NCI-H1092 treated with DMSO at 0.1 percent for 48 hours (cell line): ENCODE measurements around the gene TNP2.

Experiments used
- DNase-seq: peaks from one replicate; lab custom pipeline; 2025; lab: John Stamatoyannopoulos, UW

The TNP2 gene

DNA sequence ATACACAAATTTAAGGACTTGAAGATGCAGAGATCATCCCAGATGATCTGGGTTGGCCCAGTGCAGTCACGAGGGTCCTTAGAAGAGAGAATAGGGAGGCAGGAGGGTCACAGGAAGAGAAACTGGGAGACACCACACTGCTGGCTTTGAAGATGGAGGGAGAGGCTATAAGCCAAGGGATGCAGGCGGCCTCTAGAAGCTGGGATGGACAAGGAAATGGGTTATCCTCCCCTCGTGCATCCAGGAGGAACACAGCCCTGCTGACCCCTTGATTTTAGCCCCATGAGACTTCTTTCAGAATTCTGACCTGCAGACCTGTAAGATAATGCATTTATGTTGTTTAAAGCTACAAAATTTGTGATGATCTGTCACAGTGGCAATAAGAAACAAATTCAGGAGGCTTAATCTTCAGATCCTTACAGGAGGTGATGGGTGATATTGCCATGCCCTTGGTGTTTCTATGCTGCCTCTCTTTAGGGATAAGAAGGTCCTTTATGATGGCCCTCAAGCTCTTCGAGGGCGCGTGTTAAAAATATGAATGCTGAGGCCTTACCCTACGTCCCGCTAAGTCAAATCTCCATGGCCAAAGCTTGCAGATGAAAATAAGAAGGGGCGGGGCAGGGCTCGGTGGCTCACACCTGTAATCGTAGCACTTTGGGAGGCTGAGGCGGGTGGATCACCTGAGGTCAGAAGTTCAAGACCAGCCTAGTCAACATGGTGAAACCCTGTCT lies 8.6 kb upstream of the TNP2 start:
- no peak for DNase-seq

DNA sequence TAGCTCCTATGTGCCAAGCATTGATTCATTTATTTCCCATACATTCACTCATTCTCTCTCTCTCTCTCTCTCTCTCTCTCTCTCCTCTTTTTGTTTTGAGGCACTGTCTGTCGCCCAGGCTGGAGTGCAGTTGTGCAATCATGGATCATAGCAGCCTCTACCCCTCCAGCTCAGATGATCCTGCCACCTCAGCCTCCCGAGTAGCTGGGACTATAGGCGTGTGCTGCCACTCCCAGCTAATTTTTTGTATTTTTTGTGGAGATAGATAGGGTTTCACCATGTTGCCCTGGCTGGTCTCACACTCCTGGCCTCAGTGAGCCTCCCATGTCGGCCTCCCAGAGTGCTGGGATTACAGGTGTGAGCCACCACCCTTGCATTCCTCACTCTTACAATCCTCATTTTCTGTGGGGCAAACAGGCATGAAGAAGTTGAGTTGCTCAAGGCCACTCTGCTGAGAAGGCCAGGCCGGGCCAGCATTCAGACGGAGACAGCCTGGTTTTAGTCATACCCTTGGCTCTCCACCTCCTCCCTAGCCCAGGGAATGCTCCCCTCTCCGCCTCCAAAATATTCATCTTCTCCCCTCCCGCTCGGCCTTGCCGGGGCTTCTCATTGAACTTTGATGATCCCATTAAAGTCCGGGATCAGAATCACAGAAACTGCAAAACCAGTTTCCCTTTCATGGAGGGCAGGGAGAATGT lies 7.9 kb upstream of the TNP2 start:
- DNase-seq, result no peak

DNA sequence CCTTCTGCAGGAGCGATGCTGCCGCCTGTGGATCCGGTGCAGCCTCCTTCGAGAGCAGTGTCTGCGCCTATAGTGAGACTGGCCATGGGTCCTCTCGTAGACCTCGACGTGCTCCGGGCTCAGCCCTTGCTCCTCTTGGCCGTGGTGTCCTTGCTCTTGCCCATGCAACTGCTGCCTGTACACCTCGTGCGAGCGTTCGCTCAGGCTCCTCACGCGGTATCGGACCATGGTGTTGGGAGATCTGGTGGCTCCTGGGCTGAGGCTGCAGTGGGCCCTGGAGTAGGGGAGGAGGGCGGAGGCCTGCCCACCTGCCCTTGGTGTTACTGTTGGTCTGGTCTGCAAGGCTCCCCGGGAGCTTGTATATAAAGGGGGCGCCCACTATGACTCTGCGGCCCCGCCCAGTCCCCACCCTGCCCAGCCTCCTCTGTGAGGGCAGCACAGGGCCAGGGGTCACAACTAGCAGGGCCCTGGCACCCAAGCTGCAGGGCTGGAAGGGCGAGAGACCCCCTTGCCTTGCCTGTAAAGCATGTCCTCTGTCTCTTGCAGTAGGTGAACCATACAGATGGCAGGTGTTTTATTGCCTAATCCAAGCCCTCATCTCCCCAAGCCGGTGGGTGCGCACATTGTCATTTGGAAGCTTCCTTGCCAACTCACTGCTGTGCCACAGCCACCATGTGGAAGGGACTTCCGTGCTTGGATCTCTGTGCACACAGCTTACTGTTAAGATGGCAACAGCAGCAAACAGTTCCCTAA lies 7.2 kb upstream of the TNP2 start, which contains the start of gene PRM2:
TSS of gene PRM2 (minus strand) at position 338 of the 753 bp plus-strand sequence. CDS start at position 228, 110 bp downstream.
- DNase-seq, result no peak

DNA sequence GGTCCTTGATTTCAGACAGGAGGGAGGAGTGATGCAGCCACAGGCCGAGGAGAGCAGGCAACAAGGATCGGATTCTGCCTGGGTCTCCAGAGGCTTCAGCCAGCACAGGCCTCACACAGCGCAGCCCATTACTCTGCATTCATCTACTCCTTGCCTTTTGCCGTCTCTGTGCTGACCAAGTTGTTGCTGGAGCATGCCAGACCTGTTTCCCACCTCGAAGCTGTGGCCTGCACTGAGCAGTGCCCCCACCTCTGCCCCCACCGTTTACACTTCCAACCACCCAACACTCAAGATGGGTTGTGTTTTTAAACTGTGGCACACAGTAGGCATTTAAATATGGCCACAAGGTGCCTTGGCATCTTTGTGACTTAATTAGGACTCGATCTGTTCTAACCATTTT lies 5.8 kb upstream of the TNP2 start:
- no peak for DNase-seq

DNA sequence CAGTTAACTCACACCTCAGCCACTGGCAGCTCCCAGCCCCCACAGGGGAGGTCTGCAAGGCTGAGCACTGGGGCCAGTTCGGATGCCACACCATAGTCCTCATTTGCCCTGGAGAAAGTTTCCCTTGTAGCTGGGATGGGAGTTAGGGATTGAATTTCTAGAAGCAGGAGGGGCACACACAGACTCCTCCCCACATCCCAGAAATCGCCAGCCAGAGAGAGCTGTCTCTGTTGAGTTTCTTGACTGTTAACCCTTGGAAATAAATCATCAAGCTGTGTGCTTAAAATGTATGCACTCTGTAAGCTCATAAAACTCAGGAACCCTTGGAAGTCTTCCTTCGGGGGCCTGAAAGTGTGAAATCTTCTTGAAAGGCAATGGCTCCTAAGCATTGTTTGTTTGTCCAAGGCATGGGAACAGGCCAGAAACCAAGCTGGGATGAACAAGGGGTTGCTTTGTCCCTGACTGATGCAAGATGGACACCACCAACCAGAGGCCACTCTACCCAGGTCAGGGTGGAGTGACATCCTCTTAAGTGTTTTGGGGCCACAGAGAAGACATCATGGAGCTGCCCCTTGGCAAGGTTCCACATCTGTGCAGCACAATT lies 4.7 kb upstream of the TNP2 start:
- DNase-seq, result no peak

DNA sequence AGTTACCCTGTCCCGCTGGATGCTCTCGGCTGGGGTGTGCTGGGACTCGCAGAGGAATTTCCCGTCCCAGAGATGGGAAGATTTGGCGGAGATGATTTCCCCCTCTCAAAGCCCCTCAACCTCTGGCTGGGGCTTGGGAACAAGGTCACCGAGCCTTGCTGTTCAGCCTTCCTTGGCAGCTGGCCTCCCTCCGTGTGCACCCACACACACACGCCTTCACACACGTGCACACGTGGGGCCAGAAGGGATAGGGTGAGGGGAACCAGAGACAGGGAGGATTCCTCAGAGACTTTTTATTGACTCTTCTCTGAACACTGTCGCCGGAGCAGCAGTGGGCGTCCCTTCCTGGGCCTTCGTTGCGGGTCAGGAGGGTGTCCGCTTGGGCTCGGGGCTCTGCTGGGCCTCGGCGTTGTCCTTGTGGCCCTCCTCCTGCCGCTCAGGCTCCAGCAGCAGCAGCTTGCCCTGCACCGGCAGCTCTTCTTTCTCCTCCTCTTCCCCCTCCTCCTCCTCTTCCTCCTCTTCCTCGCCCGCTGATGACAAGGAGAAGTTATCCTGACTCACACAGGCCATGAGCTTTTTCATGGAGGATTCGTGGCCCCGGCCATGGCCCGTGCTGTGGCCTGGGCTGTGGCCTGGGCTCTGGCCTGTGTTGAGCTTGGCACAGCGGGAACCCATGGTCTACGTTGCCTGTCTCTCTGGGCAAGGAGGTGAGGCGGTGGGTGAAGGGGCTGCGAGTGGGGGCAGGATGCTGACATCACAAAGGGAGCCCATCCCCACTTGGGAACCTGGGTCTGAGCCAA lies 4.0 kb upstream of the TNP2 start, which contains the start of gene PRM3:
TSS of gene PRM3 (minus strand) at position 709 of the 800 bp plus-strand sequence. CDS start at position 675, 34 bp downstream.
- no peak for DNase-seq

DNA sequence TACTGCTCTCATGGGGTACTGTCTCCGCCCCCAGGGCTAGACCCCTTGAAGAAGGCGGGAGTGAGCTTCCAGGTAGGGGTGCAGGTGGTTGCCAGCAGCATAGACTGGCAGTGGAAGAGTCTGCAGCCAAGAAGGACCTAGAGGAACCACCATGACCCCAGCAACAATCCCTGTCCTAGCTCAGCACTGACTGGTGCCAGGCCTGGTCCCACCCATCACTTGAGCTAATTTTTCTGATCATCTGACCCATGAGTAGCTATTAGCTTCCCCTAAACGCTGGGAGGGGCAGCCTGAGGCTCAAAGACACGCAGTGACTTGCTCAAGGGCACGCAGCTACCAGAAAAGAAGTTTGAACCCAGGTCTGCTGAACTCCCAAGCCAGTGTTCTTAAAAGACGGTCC lies 3.4 kb upstream of the TNP2 start:
- DNase-seq, result no peak

DNA sequence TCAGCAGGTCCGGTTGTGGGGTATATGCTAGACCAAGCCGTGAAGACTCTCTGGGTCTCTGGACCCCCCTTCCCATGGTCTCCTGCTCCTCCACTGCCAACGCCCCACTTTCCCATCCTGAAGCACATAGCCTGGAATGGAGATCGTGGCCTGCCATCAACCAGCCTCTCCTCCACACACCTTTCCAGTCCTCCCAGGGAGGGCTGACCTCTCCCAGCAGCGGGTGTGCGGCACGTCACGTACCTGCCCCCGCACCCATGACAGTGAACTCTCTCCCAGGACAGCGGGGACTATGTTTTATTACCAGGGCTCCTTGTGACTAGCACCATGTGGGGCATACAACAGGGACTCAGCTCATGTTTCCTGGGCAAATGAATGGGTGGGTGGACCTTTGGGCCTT lies 2.5 kb upstream of the TNP2 start:
- no peak for DNase-seq

DNA sequence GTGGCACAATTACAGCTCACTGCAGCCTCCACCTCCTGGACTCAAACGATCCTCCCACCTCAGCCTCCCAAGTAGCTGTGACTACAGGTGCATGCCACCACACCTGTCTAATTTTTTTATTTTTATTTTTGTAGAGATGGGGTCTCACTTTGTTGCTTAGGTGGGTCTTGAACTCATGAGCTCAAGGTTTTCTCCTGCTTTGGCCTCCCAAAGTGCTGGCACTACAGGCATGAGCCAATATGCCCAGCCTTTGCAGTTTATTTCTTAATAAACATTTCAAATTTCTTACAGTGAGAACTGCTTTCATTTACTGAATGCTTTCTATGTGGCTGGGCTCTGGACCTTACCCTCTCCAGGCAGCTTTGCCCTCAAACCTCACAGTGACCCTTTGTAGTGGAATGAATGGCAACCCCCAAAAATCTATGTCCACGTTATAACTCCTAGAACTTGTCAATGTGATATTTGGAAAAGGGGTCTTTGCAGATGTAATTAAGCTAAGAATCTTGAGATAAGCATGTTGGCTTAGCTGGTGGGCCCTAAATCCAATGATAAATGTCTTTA lies 1.6 kb upstream of the TNP2 start:
- no peak for DNase-seq

DNA sequence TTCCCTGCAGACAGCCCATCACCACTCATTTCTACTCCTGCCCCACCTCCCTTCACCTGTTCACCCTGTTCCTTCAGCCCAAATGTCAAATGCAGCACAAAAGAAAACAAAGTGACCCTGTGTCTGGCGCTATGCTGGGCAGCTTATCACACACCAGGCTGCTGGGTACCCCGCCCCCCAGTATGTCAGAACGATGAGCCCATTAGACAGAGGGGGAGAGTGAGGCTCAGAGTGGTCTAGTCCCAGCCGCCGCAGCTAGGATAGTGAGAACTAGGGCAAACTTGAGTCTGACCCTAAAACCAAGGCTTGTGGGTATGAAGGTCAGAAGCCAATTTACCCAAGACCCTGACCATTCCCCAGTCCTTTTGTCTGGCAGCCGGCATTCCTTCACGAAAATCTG lies 4.0 kb downstream of the TNP2 start:
- DNase-seq, result no peak

DNA sequence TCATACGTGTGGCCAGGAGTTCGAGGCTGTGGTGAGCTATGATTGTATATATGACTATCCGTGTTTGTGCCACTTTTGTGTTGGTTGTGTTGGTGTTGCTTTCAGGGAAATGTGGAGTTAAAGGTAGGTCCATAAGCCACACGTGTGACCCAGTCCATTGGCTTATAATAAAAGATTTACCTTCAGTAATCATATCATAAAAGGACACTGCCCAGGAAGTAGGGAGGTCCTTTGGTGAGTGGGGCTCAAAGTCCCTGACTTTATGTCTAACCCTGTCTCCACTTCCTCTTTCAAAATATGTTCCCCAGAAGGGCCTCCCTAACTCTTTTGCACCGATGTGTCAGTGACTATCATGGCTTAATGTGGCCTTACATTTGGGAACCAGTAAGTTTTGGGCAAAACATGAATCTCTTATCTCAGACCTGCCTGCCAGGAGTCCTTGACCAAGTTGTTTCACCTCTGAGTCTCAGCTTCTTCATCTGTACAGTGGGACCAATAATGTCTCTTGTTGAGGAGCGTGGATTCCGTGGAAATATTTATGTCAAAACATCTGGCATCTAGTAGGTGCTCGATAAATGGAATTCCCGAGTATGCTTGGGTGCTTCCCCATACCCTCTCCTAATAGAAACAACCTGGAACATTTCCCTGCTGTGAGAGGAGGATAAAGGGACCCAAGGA lies 4.8 kb downstream of the TNP2 start:
- DNase-seq, result no peak

DNA sequence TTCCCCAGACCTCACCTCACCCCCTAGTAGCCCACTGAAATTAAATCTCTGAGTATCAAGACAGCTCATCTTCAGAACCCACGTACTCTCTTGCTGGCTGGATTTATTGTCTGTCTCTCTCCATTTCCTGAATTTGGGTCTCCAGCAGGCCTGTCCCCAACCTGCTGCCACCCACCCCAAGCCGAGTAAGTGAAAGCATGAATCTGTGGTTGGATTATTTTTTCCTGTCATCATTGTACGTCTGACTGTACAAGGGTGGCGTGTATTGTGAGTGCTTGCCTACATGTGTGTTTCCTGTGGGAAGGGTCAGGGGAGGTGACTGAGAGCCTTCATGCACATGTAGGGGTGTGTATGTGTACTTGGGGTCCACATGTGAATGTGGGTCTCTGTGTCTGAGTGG lies 5.4 kb downstream of the TNP2 start:
- no peak for DNase-seq

DNA sequence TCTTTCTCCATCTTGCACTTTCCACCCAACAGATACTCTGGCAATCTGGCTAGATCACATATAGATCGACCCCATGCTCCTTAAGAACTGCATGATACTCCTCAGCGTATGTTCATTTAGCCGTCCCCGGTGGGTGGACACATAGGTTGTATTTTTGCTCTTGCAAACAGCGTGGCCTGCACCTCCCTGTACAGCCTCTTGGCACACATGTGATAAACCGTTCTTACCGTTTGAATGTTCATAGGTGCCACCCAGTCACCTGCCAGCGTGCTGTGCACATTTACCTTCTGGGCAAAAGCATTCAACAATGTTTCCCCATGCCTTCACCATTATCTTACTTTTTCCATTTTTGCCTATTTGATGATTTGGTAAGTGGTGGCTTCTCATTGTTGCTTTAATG lies 6.2 kb downstream of the TNP2 start:
- no peak for DNase-seq

DNA sequence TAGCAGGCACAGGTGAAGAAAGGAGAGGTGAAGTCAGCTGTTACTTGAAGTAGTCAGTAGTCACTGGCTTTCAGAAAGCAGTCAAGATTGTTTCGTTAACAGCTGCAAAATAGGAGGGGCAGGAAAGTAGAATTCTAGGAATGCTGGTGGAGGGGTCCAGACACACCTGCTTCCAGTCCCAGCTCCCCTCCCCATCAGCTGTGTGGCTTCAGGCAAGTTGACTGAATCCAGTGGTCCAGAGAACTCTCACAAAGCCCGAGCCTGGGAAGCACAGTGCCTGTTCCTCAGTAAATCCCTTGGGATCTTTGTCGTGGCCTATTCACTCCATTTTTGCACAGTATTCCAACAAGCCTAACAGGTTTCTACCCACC lies 8.5 kb downstream of the TNP2 start:
- no peak for DNase-seq

DNA sequence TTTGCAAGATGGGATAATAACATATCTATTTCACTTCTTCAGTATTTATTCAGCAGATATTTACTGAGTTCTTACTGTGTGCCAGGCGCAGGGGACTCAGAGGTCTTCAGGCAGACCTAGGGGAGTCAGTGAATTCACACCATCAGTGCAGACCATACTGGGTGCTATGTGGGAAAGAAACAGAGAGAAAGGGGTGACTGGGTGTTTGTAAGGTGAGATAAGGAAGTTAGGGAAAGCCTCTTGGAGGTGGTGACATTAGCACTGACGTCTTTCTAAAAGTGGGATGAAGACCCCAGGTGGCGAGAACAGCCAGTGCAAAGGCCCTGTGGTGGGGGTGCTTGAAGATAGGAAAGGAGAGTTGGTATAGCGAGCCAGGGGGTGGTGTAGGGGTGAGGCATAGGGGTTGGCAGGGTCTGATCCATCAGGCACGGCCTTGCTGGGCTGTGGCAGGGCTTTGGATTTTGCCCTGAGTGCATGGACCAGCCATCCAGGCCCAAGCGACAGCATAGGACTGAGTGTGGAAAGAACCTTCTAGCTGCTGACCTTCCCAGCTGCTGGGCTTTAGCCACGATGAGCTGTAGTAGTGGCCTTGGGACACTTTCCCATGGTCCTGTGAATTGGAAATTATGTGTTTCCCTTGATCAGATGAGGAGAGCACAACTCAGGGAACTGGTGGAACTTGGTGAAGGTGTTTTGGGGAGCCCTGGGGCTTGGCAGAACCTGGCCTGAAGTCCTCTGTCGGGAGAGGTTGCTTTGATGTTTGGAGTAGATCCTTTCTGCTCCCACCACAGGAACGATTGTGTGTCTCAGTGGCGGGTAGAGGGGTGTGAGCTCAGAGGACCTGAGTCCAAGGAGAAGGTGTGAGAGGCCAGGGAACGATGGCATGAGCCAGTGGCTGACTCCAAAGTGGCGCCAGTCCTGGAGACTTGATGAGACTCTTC lies 9.2 kb downstream of the TNP2 start:
- no peak for DNase-seq

DNA sequence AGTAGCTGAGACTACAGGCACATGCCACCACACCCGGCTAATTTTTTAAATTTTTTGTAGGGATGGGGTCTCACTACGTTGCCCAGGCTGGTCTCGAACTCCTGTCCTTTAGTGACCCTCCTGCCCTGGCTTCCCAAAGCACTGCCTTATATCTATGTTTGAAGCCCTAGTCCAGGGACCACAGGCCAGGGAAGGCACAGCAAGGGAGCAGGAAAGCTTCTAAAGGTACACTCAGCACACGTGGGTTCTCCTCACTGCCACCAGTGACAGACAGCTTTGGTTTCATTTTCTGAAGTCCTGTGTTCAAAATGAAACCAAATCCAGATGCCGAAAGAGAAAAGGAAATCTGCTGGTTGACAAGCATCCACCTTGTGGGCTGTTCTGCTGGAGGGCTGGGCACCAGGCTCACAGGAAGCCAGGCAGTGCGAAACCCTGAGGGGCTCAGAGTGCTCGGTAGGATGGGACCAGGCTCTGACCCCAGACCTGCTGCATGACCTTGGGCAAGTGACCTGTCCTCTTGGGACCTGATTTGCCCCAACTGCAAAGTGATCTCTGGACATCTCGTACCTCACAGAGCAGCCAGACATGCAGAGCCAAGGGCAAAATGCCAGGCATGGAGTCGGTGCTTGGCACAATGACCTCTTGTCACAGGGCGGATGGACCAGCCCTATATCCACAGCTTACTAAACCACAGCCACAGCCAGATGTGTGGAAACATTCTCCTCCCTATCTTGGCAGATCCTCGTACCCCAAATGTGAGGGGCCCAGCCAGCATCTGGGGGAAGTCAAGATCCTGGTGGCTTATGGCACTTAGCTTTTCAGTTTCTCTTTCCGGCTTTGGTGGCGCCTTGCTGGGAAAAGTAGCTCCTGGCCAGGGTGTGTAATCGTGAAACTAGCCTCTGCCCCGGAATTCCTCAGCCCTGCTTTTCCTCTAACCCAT lies 10.3 kb downstream of the TNP2 start:
- no peak for DNase-seq

DNA sequence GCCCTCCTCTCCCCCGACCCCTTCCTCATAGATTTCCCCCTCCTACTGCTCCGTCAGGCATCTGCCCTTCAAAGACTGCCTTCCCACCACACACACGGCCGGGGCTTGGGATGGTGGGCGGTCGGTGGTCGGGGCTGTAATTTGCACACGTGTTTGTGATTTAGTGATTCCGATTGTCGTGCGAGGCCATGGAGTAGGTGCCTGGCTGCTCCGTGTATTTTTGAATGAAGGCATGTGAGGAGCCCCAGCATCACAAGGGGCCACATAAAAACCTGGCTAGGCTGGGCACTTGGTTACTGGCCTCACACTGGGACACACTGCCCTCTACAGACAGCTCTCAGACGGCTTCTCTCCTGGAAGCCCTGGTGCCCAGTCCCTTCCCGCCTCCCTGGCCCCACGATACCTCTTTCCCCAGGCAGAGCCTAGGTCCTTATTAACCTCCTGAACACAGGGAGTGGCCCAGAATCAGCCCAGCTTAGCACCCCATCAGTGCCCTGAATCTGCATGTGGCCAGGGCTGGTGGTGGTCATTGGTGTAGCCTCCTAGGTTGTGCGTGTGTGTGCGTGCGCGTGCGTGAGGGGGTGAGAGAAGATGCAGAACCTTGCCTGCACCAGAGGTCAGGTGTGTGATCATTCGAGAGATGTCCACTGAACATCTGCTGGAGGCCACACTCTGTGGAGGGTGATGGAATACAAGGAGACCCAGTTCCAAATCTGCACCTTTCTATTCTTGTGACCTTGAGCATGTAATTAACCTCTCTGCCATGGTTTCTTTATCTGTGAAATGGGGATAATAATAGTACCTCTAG lies 11.8 kb downstream of the TNP2 start:
- peak; percentile 84 for DNase-seq
